T1000 (cell line): ENCODE data around the gene TEX11.
"Not testable (repeated sequence)": the region's sequence is repeated elsewhere in the genome, so short reads cannot be mapped to it uniquely, and the experiment has no call there.

Experiments
- DNase-seq: peaks from one replicate; lab custom pipeline; 2025; ENCODE audit warnings: mixed read lengths; lab: John Stamatoyannopoulos, UW

The TEX11 gene

GRCh38 chrX:70755850-70756249 is 152.7 kb downstream of the TEX11 start:
- DNase-seq, result no peak

DNA sequence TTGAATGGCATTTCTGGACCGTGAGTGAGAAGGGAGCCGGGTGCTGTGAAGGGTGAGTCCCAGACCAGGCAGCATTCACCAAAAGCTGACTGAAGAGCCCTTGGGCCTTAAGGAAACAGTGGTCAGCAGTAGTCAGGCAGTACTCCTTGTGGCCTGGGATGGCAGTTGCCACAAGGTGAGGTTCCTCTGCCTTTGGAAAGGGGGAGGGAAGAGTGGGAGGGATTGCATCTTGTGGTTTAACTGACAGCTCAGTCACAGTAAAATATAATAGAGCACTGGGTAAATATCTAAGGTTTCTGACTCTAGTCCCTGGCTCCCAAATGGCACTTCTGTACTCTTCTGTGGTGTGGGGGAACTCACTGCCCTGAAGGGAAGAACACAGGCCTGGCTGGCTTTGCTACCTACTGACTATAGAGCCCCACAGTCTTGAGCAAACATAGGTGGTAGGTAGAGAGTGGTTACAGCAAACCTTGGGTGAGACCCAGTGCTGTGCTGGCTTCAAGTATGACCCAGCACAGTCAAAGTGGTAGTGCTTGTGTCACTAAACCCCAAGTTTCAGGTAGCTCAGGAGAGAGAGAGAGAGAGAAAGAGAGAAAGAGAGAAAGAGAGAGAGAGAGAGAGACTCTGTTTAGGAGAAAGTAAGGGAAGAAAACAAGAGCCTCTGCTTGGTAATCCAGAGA is 154.2 kb downstream of the TEX11 start:
- no peak for DNase-seq

DNA sequence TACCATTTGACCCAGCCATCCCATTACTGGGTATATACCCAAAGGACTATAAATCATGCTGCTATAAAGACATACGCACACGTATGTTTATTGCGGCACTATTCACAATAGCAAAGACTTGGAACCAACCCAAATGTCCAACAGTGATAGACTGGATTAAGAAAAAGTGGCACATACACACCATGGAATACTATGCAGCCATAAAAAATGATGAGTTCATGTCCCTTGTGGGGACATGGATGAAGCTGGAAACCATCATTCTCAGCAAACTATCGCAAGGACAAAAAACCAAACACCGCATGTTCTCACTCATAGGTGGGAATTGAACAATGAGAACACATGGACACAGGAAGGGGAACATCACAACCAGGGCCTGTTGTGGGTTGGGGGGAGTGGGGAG is 174.7 kb downstream of the TEX11 start:
- not testable (repeated sequence) for DNase-seq

DNA sequence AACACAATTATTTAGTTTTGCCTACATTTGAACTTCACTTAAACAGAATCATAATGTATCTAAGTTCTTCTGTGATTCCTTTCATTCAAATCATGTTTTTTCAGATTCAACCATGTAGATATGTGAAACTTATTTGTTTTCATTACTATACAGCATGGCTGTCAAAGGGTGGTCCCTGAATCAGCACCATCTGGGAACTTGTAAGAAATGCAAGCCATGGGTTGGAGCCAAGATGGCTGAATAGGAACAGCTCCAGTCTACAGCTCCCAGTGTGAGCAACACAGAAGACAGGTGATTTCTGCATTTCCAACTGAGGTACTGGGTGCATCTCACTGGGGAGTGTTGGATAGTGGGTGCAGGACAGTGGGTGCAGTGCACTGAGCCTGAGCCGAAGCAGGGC is 180.6 kb downstream of the TEX11 start:
- DNase-seq, result not testable (repeated sequence)

- no peak for DNase-seq
Measured at GRCh38 chrX:70720721-70721120, 187.8 kb downstream of the TEX11 start.

- DNase-seq, result not testable (repeated sequence)
Measured at GRCh38 chrX:70711336-70711735, 197.2 kb downstream of the TEX11 start.

DNA sequence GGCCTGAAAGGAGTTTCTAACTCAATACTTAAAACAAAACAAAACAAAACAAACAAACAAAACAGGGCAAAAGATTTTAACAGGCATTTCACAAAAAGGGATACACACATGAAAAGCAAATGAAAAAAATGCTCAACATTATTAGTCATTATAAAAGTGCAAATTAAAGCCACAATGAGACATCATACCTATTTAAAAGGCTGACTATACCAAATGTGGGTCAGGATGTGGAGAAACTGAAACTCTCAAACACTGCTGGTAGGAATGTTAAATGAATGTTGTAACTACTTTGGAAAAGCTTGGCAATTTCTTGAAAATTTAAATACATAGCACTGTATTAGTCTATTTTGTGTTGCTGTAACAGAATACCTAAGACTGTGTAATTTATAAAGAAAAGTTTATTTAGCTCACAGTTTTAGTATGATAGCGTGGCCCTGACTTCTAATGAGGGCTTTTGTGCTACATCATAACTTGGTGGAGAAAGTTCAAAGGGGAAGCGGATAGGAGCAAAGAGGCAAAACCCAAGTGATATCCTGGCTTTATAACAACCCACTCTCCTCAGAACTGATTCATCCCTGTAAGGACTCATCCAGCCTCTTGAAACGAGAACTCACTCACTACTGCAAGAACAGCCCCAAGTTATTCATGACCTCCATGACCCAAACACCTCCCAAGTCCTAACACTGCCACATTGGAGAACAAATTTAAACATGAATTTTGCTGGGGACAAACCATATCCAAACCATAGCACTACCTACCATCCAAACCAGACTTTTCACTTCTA is 214.0 kb downstream of the TEX11 start:
- no peak for DNase-seq

- not testable (repeated sequence) for DNase-seq
Measured at GRCh38 chrX:70679455-70679854, 229.1 kb downstream of the TEX11 start.

- DNase-seq, result no peak
Measured at GRCh38 chrX:70675284-70675683, 233.2 kb downstream of the TEX11 start.

GRCh38 chrX:70672326-70672725 is 236.2 kb downstream of the TEX11 start:
- DNase-seq, result no peak

DNA sequence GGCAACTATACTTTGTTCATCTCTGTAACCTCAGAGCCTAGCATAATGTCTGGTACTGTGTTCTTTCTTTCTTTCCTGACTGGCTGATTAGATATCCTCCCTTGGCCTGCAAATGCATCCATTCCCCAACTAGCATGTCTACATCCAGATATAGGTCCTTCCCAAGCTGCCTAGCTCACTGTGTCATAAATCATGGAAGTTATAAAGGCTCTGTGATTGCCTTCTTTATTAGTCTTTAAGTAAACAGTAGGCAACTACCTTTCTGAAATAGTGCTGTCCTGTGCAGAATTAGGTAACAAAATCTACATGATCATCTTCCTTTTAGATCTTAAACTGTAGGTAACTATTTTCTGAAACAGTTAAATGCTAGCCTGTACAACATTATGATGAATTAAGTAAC is 239.4 kb downstream of the TEX11 start:
- no peak for DNase-seq

DNA sequence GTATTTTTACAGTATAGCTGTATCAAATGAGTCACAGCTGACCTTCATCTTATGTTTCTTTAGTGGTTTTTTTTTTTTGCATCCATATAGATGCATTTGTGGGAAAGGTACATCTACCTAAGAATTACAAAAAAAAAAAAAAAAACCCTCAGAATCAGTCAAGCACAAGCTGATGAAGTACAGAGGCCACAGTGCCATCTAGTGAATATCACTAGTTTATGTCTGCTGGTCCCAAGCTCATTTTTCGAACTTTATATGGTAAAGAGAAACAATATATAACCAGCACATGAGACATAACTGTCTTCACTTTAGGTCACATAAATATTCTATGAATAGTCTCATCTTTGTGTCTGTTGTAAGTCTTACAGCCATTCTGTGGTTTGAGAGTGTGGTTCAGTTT is 243.8 kb downstream of the TEX11 start:
- no peak for DNase-seq

DNA sequence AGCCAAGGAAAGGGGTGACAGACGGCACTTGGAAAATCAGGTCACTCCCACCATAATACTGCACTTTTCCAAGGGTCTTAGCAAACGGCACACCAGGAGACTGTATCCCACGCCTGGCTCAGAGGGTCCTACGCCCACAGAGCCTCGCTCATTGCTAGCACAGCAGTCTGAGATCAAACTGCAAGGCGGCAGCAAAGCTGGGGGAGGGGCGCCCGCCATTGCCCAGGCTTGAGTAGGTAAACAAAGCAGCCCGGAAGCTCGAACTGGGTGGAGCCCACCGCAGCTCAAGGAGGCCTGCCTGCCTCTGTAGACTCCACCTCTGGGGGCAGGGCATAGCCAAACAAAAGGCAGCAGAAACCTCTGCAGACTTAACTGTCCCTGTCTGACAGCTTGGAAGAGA is 247.4 kb downstream of the TEX11 start:
- DNase-seq, result not testable (repeated sequence)

- DNase-seq, result not testable (repeated sequence)
Measured at GRCh38 chrX:70657546-70657945, 251.0 kb downstream of the TEX11 start.

GRCh38 chrX:70656304-70656703 is 252.2 kb downstream of the TEX11 start:
- DNase-seq, result no peak

- not testable (repeated sequence) for DNase-seq
Measured at GRCh38 chrX:70647910-70648309, 260.6 kb downstream of the TEX11 start.

GRCh38 chrX:70636218-70636617 is 272.3 kb downstream of the TEX11 start:
- no peak for DNase-seq

DNA sequence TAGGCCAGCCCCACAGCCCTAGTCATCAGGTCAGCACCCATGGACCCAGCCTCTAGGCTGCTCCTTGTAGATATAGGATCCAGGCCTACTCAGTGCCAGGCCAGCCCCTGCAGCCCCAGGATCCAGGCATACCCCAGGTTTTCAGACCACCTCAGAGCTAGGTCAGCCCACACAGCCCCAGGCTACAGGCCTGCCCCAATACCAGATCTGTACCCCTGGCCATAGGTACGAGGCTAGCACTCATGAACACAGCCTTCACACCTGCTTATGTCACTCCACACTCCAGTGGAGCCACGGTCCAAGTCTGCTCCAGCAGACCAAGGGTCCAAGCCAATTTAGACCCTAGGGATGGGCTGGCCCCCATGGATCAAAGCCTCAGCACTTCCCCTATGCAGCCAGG is 272.8 kb downstream of the TEX11 start:
- no peak for DNase-seq

- DNase-seq, result no peak
Measured at GRCh38 chrX:70635227-70635626, 273.3 kb downstream of the TEX11 start.

- DNase-seq, result no peak
Measured at GRCh38 chrX:70621743-70622142, 286.8 kb downstream of the TEX11 start.

DNA sequence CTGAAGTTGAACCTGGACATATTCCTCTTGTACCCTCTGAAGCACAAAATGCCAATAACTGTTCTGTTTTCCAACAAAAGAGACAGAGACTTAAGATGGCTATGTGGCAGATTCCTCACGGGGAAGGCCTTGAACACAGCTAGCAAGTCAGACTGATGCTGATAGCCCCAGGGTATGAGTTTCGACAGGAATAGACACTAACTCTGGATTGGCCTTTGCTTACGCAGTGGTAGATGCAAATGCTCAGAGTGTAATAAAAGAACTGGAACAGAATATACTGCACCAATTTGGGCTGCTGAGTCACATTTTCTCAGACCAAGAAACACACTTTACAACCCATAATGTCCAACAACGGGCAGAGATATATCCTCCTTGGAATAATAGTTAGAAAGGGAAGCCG is 290.0 kb downstream of the TEX11 start:
- DNase-seq, result no peak

- DNase-seq, result no peak
Measured at GRCh38 chrX:70613295-70613694, 295.2 kb downstream of the TEX11 start.

- no peak for DNase-seq
Measured at GRCh38 chrX:70605352-70605751, 303.2 kb downstream of the TEX11 start.

GRCh38 chrX:70592091-70592490 is 316.4 kb downstream of the TEX11 start:
- no peak for DNase-seq
